Activated gamma-delta T cell (primary cell): Measurements from ENCODE around the gene TRAF2.
"Not testable (repeated sequence)": the region's sequence is repeated elsewhere in the genome, so short reads cannot be mapped to it uniquely, and the experiment has no call there.

Experiments
- DNase-seq: peaks from one replicate; lab custom pipeline; 2025; lab: John Stamatoyannopoulos, UW
- total RNA-seq, 2 donors: gene quantifications; one replicate each; lab custom pipeline; 2026; lab: John Stamatoyannopoulos, UW

Gene TRAF2, protein sequence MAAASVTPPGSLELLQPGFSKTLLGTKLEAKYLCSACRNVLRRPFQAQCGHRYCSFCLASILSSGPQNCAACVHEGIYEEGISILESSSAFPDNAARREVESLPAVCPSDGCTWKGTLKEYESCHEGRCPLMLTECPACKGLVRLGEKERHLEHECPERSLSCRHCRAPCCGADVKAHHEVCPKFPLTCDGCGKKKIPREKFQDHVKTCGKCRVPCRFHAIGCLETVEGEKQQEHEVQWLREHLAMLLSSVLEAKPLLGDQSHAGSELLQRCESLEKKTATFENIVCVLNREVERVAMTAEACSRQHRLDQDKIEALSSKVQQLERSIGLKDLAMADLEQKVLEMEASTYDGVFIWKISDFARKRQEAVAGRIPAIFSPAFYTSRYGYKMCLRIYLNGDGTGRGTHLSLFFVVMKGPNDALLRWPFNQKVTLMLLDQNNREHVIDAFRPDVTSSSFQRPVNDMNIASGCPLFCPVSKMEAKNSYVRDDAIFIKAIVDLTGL
- total RNA-seq = 27.0 to 32.4 reads per million in 2 donors

DNA sequence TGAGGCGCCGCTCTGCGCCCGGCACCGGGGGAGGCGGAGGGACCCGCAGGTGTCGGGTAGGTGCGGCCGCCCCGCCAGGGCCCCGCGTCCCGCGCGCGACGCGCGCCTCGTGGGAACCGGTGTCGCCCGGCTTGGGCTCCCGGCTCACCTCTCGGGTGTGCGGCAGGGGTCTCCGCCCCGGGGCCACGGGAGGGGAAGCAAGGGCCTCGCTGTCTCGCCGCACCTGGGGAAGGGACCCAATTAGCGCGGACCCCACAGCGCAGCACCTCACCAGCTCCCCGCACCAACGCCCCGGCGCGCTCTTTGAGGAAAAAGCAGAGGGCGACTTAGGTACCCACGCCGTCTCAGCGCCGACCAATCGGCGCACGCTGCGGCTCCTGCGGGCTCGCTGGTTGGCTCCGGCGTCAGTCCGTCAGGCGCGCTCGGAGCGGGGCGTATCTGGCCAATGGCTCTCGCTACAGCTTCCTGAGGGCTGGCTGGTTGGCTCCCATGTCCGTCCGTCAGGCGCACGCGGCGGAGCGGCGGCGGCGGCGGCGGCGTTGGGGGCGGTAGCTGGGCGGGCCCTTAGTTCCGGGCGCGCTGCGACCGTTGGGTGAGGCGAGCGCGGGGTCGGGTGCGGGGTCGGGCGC is at the start of gene TRAF2:
Gene TRAF2 (plus strand): TSS at position 567 of the 629 bp plus-strand sequence. CDS start 12,225 bp downstream, outside the sequence.
- peak; percentile 98 for DNase-seq

GRCh38 chr9:136837146-136837855 is 49.0 kb upstream of the TRAF2 start:
- no peak for DNase-seq

GRCh38 chr9:136837856-136838277 is 48.4 kb upstream of the TRAF2 start:
- DNase-seq = not testable (repeated sequence)

DNA sequence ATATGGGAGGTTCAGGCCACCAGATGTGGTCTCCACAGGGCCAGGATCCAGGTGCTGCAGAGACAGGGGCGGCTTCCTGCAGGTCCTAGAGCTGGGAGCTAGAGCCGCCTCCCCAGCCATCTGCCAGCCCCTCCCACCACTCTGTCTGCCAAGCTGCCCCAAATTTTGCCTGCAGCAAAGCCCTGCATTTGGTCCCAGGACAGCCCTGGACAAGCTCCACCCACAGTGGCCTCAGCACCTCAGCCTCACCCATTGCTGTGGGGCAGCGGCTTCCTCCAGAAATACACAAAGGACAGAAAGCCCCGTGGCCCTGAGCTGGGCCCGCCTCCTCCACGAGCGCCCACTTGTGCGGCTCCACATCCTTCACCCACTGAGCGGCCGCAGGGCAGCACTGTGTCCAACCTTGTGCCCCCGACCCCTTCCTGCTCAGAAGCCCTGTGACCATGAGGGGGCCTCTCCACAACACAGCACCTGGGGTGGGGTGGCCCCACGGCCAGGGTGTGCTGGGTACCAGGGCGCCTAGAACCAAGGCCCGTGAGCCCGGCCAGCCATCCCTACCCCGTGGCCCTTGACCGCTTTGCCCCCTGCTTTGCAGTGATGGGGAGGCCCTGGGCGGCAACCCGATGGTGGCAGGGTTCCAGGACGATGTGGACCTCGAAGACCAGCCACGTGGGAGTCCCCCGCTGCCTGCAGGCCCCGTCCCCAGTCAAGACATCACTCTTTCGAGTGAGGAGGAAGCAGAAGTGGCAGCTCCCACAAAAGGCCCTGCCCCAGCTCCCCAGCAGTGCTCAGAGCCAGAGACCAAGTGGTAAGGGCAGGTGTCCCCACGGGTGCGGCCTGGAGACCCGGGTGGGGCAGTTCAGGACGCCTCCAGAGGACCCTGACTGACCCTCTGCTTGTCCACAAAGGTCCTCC is 47.7 kb upstream of the TRAF2 start:
- no peak for DNase-seq

DNA sequence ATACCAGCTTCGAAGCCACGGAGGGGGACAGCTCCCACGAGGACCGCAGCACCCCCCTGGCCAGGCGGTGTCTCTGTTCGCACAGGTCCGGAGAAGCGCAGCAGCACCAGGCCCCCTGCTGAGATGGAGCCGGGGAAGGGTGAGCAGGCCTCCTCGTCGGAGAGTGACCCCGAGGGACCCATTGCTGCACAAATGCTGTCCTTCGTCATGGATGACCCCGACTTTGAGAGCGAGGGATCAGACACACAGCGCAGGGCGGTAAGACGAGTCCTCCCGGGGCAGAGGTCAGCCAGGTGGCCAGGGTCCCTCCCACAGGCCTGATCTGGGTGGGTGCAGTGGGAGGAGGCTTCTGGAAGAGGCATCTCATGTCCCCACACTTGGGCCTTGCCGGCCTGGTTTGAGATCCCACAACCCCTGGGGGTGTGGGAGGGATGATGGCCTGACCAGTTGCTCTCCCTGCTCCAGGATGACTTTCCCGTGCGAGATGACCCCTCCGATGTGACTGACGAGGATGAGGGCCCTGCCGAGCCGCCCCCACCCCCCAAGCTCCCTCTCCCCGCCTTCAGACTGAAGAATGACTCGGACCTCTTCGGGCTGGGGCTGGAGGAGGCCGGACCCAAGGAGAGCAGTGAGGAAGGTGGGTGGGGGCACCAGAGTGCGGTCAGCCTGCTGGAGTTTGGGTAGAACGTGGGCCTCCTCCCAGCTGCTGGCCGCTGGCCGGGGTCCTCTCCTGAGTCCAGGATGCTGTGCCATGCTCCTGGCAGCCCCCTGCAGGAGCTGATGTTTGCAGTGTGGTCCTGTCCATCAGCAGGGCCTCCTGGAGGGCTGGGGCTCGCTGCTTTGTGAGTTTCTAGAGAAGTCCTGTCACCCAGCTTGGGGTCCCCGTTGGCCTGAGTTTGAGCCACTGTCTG is 46.8 kb upstream of the TRAF2 start:
- DNase-seq = no peak

- DNase-seq = no peak
These were observed 46.0 kb upstream of the TRAF2 start for GRCh38 chr9:136840140-136840876.

DNA sequence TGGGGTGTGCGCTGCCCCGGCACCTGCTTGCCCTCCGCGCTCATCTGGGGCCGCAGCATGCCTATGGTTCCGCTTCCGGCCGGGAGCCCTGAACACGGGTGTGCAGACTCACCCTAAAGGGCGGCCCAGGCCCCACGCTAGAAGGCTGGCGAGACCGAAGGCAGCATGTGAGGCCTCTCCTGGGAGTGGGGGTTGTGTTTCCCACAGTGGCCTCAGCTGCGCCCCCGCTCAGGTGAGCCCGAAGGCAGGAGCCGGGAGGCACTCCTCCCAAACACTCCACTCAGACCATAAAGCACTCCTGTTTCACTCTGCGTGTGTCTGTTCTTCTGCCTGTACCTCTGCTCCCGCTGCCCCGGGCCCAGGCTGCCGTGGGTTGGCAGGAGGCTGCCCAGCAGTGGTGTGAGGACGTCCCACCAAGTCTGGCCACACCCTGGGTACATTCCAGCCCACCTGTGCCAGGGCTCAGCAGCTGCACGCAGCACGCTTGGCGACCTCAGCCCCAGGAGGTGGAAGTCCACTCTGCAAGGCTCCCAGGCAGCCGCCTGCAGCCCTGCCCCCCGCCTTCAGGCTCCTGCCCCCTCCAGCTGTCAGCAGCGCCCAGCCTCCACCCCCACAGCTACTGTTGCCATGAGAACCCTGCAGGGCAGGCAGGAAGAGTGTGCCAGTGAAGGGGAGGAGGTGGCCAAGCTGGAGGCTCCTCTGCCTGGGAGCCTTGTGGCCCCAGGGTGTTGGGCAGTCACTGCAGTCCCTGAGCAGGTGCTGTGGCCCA is 45.3 kb upstream of the TRAF2 start:
- DNase-seq = no peak

DNA sequence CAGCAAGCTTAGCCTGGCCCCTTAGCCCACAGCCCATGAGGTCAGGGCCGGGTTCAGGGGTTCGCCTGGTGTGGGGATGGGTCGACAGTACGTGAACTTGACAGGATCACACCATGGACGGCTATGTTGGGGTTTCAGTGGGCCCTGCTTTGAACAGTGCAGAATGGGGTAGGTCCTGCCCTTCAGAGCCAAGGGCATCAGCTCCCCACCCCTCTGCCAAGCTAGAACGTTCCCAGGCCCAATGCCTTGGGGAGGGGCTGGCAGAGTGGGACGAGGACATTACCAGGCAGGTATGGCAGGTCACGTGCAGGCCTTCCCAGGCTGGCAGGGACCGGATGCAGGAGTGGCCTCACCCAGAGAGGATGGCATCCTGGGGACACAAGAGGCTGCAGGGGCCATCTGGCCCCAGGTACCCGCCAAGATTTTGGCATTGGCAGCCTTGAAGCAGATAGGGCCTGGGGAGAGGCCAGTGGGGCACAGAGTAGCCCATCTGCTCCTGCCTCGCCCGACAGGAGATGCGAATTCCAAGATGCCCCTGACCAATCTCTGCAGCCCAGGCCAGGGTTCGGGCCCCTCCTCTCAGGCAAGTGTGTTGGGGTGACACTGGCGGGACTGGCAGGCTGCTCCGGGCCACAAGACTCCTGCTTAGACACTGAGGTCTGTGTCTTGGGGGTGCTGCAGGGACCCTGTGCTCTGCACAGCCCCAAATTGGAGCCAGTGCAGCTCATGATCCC is 44.5 kb upstream of the TRAF2 start:
- not testable (repeated sequence) for DNase-seq

GRCh38 chr9:136842380-136842948 is 43.9 kb upstream of the TRAF2 start, which contains the start of gene AJM1:
AJM1 (plus strand) TSS chr9:136842478; CDS start chr9:136844415, 1,937 bp downstream.
- DNase-seq = peak; percentile 44

GRCh38 chr9:136843159-136843800 is 43.0 kb upstream of the TRAF2 start:
- DNase-seq = not testable (repeated sequence)

DNA sequence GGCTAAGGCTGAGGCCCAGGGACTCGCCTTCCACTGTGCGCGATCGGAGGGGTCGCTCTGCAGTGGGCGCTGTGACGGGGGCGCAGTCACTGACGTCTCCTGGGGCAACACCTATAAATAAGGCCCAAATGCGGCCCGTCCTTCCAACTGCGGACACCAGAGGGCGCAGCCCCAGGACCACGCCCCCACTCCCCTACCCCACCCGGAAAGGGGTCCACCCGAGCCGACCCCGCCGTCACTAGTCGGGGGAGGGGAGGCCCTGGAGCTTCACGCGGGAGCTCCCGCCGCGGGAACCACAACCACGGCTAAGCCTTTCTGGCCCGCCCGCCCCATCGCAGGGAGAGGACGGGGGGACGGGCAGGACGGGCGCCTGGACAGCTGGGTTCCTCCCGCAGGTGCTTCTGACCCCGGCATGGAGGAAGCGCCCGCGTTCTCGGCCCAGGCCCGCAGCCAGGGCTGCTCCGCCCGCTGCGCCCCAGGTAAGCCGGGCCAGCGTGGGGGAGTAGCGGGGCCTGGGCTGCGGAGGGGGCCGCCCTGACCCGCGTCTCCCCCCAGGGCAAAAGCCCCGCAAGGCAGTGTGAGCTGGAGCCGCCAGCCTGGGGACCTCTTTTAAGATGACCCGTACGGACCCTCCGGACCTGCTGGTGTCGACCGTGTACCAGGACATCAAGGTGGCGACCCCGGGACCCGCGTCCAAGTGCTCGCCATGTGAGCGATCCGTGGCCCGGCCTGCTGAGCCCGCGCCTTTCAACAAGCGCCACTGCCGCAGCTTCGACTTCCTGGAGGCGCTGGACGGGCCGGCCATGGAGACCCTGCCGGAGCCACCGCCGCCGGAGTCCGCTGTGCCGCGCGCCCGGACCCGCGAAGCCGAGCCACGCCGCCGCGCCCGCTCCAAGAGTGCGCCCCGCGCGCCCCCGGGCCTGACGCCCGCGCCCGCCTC is 42.2 kb upstream of the TRAF2 start:
- DNase-seq = not testable (repeated sequence)

DNA sequence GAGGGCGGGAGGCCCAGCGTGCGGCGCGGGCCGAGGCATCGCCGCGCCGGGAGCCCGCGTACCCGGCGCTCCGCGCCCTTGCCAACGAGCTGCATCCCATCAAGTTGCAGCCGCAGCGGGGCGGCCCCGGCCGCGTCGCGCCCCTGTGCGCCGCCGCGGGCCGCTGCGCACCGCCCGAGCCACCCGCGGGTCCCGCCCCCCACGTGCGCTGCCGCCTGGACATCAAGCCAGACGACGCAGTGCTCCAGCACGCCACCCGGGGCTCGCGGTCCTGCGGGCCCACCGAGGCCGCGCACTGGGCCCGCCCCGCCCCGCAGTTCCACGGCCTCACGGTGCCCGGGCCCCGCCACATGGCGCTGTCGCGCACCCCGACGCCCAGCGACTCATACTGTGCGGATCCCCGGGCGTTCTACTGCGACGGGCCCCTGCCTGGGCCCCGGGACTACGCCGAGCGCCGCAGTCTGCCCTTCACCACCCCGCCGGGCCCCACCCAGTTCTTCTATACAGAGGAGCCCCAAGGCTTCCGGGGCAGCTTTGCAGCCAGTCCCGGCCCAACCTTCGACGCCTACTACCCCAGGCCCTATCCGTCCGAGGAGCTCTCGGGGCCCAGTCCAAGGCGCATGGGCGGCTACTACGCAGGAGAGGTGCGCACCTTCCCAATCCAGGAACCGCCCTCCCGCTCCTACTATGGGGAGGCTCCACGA is 41.4 kb upstream of the TRAF2 start:
- no peak for DNase-seq

- no peak for DNase-seq
These were observed 40.7 kb upstream of the TRAF2 start for GRCh38 chr9:136845465-136846260.

DNA sequence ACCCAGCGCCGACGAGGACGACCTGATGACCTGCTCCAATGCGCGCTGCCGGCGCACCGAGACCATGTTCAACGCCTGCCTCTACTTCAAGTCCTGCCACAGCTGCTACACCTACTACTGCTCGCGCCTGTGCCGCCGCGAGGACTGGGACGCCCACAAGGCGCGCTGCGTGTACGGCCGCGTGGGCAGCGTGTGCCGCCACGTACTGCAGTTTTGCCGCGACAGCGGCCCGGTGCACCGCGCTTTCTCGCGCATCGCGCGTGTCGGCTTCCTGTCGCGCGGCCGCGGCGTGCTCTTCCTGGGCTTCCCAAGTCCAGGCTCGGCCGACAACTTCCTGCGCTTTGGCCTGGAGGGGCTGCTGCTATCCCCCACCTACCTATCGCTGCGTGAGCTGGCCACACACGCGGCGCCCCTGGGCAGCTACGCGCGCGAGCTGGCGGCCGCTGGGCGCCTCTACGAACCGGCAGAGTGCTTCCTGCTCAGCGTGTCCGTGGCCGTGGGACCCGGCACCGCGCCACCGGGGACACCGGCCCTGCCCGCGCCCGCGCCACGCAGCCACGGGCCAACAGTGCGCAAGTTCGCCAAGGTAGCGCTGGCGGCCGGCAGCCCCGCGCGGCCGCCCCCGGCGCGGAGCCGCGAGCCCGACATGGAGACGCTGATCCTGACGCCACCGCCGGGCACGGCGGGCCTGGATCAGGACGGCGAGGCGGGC is 39.8 kb upstream of the TRAF2 start:
- DNase-seq = no peak
